HL-60 (cell line): ENCODE measurements around the gene OSM.
A peak's percentile ranks its signal among the peaks of the same experiment; 100 is the strongest.

ENCODE experiments used
- DNase-seq, 2 experiments: peaks; one replicate each; pipeline ENCODE4 v3.0.0-alpha.2; 2010 to 2020; ENCODE audit warnings: low read depth in 1 of 2, low spot score in 1 of 2
- H3K27ac ChIP-seq: fragments of 250-450 bp; sonication (Bioruptor Pico); replicated peaks from 2 replicates; pipeline ENCODE4 v1.5.1; 2020; ENCODE audit warnings: mild to moderate bottlenecking, moderate library complexity
- H3K27me3 ChIP-seq: fragments of 250-450 bp; sonication (Bioruptor Pico); 2 replicates; pipeline ENCODE4 v1.5.1; 2021; ENCODE audit warnings: mild to moderate bottlenecking, moderate library complexity; ENCODE audit not compliant: insufficient read depth, poor library complexity, severe bottlenecking
- H3K4me3 ChIP-seq: replicated peaks from 2 replicates; pipeline ENCODE4 v1.5.1; 2011; ENCODE audit warnings: mild to moderate bottlenecking, control low read depth, low read length; ENCODE audit not compliant: insufficient read depth
- GABPA ChIP-seq: IDR thresholded peaks from 2 replicates; pipeline ENCODE4 v1.6.1; 2012; ENCODE audit warnings: low read depth
- POLR2AphosphoS5 ChIP-seq: IDR thresholded peaks from 2 replicates; pipeline ENCODE4 v1.6.1; 2012; ENCODE audit warnings: low read depth
- SPI1 ChIP-seq: IDR thresholded peaks from 2 replicates; pipeline ENCODE4 v1.6.1; 2012; ENCODE audit warnings: low read depth, mild to moderate bottlenecking, borderline replicate concordance
- TF ChIP-seq, protein P1 (sequence below): IDR thresholded peaks from one replicate; pipeline ENCODE4 v1.5.1; 2011; ENCODE audit warnings: low read length, control low read depth, inconsistent platforms; ENCODE audit not compliant: insufficient read depth
- TF ChIP-seq, protein P2 (sequence below): IDR thresholded peaks from 2 replicates; pipeline ENCODE4 v1.6.1; 2012; ENCODE audit warnings: low read depth; ENCODE audit not compliant: insufficient replicate concordance

OSM gene

DNA sequence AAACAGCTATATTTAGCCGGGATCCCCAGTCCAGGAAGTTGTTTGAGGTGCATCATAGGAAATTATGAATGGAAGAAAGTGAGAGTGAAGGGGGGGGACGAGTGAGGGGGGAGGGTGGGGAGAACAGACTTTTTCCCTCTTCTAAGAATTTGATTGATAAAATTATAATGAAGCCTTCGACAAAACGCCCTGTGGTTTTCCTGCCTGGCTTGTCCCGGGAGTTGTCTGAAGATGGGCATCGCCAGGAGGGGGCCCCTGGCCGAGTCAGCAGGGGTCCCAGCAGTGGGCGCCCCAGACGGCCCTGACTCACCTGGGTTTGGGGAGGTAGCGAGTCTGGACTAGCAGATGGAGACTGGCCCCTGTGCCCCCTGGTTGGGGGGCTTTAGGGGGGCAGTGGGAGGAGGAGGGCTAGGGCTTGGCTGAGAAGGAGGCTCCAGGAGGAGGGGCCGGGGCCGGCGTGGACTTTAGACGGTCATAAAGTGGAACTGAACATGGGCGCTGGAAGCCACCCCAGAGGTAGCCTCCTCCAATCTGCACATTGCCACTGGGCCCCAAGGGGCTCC lies 19.8 kb downstream of the OSM start:
- TF ChIP-seq GABPA (no peak), SPI1 (no peak)
- TF ChIP-seq, protein P1, sequence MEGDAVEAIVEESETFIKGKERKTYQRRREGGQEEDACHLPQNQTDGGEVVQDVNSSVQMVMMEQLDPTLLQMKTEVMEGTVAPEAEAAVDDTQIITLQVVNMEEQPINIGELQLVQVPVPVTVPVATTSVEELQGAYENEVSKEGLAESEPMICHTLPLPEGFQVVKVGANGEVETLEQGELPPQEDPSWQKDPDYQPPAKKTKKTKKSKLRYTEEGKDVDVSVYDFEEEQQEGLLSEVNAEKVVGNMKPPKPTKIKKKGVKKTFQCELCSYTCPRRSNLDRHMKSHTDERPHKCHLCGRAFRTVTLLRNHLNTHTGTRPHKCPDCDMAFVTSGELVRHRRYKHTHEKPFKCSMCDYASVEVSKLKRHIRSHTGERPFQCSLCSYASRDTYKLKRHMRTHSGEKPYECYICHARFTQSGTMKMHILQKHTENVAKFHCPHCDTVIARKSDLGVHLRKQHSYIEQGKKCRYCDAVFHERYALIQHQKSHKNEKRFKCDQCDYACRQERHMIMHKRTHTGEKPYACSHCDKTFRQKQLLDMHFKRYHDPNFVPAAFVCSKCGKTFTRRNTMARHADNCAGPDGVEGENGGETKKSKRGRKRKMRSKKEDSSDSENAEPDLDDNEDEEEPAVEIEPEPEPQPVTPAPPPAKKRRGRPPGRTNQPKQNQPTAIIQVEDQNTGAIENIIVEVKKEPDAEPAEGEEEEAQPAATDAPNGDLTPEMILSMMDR, result no peak
- peaks cover 29% of the 10 kb centered on the region for H3K27me3 ChIP-seq
- H3K4me3 ChIP-seq, result no peak overlapping the region
- no peak for DNase-seq
- no peak overlapping the region for H3K27ac ChIP-seq

DNA sequence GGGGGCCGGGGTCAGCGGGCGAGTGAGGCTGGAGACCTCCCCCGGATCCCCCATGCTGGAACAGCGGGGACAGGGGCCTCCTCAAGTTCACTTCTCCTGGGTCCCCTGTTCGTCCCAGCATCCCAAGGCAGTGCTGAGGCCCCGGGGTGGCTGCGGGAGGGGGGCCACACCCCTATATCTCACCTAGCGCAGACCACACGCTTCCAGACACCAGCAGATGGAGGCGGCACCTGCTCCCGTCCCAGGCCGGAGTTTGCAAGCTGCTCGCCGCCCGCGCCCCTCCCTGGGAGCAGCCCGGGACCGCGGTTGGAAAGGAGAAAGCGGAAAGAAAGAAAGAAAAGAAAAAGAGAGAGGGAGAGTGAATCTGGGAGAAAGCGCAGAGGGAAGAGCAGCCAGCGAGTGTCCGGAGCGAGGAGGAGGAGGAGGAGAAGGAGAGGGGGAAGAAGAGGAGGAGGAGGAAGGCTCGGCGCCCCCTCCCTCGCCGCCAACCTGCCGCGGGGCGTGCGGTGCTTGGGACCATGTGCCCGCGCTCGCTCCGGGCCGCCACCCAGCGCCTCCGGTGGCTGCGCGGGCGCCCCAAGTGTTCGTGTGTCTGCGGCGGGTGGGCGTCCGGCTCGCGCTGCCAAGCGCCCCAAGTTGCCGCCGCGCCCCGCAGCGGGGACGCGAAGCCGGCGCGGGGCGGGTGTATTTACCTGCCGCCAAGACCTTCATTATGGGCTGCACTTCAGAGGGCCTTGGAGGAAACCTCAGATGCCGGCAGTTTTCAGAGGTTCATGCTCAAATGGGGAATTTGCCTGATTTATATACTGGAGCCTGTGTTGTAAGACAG lies 20.5 kb downstream of the OSM start, which contains the start of gene LIF:
TSS of gene LIF (minus strand) at position 775 of the 829 bp plus-strand sequence. CDS start at position 711, 64 bp downstream.
- TF ChIP-seq GABPA (no peak), POLR2AphosphoS5 (no peak), SPI1 (no peak)
- TF ChIP-seq, protein P1, result no peak
- TF ChIP-seq, protein P2, sequence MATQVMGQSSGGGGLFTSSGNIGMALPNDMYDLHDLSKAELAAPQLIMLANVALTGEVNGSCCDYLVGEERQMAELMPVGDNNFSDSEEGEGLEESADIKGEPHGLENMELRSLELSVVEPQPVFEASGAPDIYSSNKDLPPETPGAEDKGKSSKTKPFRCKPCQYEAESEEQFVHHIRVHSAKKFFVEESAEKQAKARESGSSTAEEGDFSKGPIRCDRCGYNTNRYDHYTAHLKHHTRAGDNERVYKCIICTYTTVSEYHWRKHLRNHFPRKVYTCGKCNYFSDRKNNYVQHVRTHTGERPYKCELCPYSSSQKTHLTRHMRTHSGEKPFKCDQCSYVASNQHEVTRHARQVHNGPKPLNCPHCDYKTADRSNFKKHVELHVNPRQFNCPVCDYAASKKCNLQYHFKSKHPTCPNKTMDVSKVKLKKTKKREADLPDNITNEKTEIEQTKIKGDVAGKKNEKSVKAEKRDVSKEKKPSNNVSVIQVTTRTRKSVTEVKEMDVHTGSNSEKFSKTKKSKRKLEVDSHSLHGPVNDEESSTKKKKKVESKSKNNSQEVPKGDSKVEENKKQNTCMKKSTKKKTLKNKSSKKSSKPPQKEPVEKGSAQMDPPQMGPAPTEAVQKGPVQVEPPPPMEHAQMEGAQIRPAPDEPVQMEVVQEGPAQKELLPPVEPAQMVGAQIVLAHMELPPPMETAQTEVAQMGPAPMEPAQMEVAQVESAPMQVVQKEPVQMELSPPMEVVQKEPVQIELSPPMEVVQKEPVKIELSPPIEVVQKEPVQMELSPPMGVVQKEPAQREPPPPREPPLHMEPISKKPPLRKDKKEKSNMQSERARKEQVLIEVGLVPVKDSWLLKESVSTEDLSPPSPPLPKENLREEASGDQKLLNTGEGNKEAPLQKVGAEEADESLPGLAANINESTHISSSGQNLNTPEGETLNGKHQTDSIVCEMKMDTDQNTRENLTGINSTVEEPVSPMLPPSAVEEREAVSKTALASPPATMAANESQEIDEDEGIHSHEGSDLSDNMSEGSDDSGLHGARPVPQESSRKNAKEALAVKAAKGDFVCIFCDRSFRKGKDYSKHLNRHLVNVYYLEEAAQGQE, result no peak
- Histone ChIP-seq H3K4me3 (peak within 1 kb of the TSS; percentile 13; the same call in 1 of the 2 replicates), H3K27ac (no peak within 1 kb of the TSS), H3K27me3 (peaks cover 29% of the 10 kb centered on the region)
- DNase-seq, result no peak

DNA sequence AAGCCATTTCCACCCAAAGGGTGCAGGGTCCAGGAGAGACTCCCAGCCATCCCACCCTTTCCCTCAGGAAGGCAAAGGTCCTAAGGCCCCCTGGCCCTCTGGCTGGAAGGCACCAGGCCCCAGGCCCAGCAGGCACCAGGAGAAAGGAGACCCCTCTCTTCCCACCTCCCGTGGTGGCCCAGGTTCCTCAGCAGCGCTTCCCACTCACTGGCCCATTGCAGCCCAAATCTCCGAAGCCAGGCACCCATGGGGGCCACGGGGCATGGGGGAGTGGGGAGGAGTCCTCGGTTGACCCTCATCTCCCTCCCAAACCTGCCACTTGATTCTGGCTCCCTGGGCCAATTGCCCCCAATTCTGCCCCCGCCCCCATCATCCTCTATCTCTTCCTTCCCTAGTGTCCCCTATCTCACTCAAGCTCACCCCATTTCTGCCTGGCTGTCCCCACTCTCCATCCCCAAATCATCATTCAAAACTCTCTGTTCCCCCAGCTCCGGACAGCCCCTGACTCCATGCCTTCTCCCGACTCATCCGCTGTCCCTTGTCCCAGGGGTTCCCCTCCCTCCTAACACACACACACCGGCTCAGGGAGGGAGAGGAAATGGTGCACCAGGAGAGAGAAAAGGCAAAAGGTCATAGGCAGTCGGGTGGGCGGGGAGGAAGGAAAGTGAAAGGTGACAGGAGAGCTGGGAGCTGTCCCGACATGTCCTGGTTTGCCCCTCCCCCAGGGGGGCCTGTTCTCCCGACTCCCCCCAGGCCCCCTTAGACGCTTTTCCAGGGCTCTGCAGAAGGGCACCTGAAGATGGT lies 21.3 kb downstream of the OSM start:
- DNase-seq, result no peak
- TF ChIP-seq, protein P2, result no peak
- TF ChIP-seq, protein P1, result no peak
- no peak for TF ChIP-seq GABPA
- no peak for TF ChIP-seq SPI1
- TF ChIP-seq POLR2AphosphoS5, result no peak
- no peak overlapping the region for H3K4me3 ChIP-seq
- peaks cover 29% of the 10 kb centered on the region for H3K27me3 ChIP-seq
- H3K27ac ChIP-seq, result no peak overlapping the region
